AG09309 (cell line): ENCODE measurements around the gene JARID2.

Source experiments
- DNase-seq: peaks from one replicate; pipeline ENCODE4 v3.0.0-alpha.2; 2010; ENCODE audit warnings: low read depth
- H3K4me3 ChIP-seq: 2 replicates; pipeline ENCODE4 v1.5.1; 2011; ENCODE audit warnings: mild to moderate bottlenecking, low read depth, low read length, moderate library complexity; ENCODE audit not compliant: control insufficient read depth
- TF ChIP-seq, protein P1 (sequence below): IDR thresholded peaks from 2 replicates; pipeline ENCODE4 v1.5.1; 2011; ENCODE audit warnings: mild to moderate bottlenecking, low read depth, low read length, inconsistent platforms; ENCODE audit not compliant: insufficient read depth, control insufficient read depth; ENCODE audit errors: missing control alignments

Gene JARID2

DNA sequence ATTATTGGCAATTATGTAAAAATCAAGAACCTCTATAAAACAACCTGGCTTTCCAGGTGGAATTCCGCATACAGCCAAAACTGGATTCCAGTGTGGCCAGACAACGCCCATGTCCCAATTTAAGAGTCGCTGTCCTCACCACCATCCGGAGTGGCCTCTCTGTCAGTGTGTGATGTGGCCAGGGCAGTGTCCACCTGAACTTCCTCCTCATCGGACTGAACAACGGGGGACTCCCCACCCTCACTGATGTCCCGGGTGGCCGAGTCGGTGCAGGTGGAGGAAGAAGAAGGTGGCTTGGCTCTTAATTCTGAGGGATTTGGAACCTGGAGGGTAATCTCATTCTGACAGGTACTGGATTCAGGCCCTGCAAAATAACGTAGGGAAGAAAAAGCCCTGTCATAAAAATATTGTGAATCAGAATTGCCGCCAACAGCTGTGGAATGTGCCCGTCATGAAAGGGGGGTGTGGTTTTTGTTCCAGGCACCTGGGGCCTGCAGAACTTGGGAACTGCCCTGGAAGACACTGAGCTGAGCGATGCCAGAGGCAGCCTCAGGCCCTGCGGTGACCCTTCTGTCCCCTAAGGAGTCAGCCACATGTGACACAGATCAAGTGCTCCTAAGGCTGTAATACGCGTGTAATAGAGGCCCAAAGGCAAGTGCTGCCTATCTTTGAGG lies 277.1 kb downstream of the JARID2 start:
- DNase-seq, result no peak
- TF ChIP-seq, protein P1, sequence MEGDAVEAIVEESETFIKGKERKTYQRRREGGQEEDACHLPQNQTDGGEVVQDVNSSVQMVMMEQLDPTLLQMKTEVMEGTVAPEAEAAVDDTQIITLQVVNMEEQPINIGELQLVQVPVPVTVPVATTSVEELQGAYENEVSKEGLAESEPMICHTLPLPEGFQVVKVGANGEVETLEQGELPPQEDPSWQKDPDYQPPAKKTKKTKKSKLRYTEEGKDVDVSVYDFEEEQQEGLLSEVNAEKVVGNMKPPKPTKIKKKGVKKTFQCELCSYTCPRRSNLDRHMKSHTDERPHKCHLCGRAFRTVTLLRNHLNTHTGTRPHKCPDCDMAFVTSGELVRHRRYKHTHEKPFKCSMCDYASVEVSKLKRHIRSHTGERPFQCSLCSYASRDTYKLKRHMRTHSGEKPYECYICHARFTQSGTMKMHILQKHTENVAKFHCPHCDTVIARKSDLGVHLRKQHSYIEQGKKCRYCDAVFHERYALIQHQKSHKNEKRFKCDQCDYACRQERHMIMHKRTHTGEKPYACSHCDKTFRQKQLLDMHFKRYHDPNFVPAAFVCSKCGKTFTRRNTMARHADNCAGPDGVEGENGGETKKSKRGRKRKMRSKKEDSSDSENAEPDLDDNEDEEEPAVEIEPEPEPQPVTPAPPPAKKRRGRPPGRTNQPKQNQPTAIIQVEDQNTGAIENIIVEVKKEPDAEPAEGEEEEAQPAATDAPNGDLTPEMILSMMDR, result no peak
- no peak overlapping the region for H3K4me3 ChIP-seq

DNA sequence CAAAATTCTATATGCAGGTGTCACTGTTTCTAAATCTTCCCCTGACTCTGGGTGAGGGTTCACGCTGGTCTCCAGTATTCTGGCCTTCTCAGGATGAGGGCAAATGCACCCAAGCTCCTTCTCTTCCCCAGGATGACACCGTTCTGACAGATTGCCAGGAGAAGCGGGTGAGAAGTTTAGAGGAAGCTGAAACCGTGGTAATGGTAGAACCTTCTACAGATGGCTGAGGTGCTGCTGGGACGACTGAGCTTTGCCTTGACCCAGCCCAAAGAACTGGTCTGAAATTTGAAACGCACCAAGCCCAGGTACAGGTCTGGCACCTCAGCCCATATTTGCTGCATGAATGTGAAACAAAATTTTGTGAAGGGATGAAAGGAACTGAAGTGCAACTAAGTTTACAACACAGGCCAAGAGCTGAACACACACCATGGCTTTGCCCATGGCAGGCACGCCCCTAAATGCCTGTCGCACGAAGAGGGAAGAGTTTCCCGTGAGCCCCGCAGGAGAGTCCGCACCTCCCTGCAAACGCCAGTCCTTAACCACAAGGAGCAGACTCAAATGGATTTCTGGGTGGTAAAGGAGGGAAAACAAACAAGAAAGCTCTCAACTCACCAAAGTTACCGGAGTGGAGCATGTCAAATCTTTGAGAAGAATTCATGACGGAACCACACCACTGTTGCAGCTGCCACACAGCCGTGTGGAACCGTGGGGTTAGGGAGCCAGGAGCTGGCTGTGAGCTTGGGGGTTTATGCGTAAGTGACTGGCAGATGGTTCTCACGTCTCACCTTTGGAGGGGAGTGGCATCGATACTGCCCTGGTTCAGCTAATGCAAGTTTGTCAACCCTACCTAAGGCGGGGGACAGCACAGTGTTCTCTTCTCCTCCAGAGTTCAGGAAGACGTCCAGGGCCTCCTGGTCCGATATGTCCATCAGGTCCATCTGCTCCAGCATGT lies 278.1 kb downstream of the JARID2 start:
- no peak for DNase-seq
- no peak overlapping the region for H3K4me3 ChIP-seq
- TF ChIP-seq, protein P1, result no peak

DNA sequence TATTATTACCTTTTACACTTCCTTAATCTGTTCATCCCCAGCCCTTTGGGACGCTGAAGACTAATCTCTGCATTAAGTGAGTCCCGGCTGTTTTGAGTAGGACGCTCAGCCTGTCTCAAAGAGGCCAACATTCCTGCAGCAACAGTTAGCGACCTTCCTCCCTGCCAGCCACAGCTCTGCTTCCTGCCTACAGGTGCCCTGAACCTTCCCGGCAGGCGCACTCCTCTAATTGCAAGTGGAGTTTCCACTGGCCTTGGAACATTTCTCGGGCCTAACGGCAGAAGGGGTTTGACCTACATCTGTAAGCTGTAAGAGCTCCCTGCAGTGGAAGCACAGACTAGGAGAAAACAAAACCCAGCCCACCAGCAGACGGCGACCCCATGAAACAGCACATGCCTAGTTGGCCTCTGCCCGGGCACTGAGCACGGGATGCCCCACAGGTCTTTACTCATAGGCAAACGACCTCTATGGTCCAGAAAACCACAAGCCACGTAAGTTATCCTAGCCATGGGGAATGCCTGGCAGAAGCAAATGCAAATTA lies 279.1 kb downstream of the JARID2 start:
- no peak for DNase-seq
- TF ChIP-seq, protein P1, result no peak
- H3K4me3 ChIP-seq, result no peak overlapping the region

DNA sequence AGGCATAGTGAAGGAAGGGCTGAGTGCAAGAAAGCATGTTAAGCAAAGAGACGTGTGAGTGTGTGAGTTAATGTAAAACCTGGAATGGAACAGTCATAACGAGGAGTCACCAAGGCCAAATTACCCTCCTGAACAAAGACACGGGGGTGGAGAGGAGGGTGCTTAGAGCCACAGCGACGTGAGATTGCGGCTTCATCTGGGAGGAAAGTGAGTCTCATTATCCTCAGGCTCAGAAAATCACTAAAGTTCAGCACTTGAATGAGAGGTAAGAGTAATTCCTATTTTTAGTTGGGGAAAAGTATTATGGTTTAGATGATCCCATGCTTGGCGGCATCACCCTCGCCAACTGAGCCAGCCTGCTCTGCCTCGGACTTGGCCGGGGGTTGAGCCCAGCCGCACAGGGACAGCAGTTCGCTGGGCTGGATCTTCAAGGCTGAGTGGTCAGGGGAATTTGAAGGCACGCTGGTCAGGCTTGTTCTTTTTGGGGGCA lies 280.4 kb downstream of the JARID2 start:
- H3K4me3 ChIP-seq, result no peak overlapping the region
- no peak for DNase-seq

DNA sequence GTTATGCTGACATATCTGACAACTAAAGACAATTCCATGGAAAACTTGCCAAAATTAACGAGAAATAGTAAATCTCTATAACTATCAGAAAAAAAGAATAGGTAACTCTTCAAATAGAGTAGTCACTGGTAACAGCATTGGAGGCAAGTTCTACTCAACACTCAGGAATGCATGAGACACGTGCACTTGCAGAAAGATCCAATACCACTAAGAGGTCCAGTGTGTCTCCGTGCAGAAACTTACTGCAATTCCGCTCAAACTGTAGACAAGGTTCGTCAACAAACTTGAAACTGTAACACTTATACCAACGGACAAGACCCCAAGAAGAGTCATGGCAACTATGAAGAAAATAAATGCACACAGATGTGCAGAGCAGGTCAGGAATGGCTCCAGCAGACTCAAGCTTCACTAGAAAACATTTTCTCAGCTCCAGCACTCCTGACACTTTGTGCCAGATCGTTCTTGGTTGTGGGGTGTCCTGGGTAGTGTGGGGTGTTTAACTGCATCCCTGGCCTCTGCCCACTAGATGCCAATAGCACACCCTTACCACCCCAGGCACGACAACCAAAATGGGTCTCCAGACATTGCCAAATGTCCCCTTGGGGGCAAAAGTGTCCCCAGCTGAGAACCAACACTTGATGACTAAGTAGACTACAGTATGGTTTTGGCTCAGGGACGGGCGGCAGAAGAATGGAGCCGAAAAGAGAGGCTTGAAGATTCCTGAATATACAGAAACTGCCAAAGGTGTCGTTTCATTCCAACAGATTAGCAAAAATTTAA lies 282.2 kb downstream of the JARID2 start:
- DNase-seq, result no peak
- TF ChIP-seq, protein P1, result no peak
- no peak overlapping the region for H3K4me3 ChIP-seq

More for the DNA sequence above, 280.4 kb downstream of the JARID2 start:
- TF ChIP-seq, protein P1, result no peak

DNA sequence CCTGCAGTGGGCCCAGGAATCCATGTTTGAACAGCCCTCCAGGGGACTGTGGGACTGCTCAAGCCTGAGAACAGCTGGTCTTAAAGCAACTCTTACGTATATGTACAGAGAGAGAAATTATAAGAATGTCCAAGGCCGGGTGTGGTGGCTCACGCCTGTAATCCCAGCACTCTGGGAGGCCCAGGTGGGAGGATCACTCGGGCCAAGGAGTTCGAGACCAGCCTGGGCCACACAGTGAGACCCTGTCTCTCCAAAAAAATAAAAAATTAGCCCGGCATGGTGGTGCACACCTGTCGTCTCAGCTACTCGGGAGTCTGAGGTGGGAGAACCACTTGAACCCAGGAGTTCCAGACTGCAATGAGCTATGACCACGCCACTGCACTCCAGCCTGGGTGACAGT lies 283.0 kb downstream of the JARID2 start:
- TF ChIP-seq, protein P1, result no peak
- no peak for DNase-seq

More for the DNA sequence above, 283.0 kb downstream of the JARID2 start:
- H3K4me3 ChIP-seq, result no peak overlapping the region
